ENCODE results near the gene ILK.

Gene ILK

GRCh38 chr11:6607190-6607795 lies 3.7 kb downstream of the ILK start:
- DNase-seq: no peak

DNA sequence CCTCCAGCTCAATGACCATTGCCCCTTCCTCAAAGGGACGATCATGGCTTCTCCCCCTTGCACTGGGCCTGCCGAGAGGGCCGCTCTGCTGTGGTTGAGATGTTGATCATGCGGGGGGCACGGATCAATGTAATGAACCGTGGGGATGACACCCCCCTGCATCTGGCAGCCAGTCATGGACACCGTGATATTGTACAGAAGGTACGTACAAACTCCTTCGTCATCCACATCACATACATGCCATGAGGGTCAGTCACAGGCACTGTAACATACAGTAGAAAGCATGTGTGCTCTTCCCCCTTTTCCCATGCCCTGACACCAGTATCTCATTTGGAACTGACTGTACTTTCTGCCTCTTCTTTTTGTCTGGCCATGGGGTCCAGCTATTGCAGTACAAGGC lies 4.4 kb downstream of the ILK start:
- DNase-seq: no peak

GRCh38 chr11:6608726-6609501 lies 5.3 kb downstream of the ILK start:
- DNase-seq: no peak

DNA sequence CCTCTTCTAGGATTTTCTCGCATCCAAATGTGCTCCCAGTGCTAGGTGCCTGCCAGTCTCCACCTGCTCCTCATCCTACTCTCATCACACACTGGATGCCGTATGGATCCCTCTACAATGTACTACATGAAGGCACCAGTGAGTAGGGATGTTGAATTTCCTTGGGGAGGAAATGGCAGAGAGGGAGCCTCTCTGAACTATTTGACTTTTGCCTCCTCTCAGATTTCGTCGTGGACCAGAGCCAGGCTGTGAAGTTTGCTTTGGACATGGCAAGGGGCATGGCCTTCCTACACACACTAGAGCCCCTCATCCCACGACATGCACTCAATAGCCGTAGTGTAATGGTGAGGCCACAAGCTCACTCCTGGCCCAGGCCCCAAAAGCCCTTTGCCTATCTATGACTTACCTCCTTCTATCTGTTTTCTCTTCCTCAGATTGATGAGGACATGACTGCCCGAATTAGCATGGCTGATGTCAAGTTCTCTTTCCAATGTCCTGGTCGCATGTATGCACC lies 6.0 kb downstream of the ILK start:
- no peak for DNase-seq

DNA sequence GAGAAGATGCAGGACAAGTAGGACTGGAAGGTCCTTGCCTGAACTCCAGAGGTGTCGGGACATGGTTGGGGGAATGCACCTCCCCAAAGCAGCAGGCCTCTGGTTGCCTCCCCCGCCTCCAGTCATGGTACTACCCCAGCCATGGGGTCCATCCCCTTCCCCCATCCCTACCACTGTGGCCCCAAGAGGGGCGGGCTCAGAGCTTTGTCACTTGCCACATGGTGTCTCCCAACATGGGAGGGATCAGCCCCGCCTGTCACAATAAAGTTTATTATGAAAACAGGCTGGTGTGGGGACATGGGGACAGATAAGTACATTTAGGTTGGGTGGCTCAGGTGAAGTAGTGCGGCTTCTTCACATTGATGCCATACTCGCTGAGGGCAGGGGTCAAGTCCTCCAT lies 7.0 kb downstream of the ILK start:
- DNase-seq: no peak

- no peak for DNase-seq
These were observed 7.8 kb downstream of the ILK start for GRCh38 chr11:6611092-6611962.

GRCh38 chr11:6611963-6612212 lies 8.3 kb downstream of the ILK start:
- no peak for DNase-seq

DNA sequence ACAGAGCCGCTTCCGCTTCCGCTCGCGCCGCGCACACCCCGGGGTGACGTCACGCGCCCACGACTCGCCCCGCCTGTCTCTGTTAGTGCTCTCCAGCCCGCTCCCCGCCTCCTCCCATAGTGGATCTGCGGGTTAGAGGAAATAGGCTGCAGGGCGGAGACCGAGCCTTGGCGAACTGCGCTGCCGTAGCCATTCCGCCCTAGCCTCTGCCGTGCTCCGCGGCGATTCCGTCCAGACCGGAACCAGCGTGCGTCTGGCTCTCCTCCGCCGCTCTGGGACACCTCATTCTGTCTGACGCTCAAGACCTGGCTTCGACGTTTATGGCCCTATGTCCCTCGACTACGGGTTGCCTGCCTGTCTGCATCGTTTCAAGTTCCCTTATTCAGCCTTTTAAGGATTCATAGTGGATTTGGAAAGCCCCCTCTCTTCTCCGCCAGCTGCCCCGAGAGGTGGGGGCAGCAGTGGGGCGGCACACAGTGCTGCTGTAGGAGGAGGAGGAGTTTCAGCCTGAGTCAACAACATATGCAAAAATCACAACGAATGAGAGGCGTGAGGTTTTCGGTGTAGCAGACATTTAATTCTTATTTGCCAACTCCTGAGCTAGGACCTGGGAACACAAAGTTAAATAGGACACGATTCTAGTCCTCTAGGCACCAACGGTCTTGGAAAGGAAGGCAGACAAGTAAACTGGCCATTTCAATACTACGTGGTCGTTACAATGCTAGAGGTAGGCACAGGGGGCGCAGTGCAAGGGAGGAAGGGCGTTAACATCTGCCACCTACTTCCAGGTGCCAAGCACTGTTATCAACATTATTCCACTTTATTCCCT lies 8.9 kb downstream of the ILK start, which contains the start of gene TAF10:
Gene TAF10, minus strand, starts transcription at position 4 of the 829 bp plus-strand sequence. CDS start 27 bp downstream, outside the sequence.
- peak; percentile 89 for DNase-seq

DNA sequence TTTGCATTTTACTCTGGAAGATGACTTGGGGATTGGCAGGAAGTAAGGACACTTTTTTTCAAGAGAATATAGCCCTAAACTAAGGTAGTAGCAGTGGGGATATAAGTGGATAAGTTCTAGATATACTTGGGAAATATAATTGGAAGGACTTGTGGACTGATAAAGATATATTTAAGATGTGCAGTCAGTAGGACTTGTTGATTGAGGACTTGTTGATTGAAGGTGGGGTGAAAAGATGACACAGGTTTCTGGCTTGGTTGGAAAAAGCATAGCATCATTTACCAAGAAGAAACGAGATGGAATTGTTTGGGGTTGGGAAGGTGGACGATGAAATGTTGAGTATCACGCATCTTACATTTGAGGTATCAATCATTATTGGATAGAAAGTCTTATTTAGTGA lies 9.9 kb downstream of the ILK start:
- no peak for DNase-seq

- DNase-seq: no peak
These were observed 10.9 kb downstream of the ILK start for GRCh38 chr11:6614446-6614845.

DNA sequence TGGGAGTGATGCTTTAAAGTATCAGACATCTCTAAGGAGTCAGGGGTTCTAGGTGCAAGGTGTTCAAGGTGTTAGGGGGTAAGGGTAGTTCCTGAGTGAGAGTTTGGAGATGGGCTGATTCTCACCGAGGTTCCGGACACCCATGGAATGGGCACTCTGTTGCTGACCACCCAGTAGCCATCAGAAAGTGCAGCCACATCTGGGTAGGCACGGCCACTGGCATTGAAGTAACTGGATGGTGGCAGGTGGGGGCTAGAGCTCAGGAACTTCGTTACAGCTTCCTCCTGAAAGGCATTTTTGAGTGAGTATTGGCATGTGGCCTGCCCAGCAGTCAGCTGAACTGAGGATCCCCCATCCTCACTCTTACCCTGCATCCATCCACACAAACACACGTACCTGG lies 11.5 kb downstream of the ILK start:
- DNase-seq: no peak

DNA sequence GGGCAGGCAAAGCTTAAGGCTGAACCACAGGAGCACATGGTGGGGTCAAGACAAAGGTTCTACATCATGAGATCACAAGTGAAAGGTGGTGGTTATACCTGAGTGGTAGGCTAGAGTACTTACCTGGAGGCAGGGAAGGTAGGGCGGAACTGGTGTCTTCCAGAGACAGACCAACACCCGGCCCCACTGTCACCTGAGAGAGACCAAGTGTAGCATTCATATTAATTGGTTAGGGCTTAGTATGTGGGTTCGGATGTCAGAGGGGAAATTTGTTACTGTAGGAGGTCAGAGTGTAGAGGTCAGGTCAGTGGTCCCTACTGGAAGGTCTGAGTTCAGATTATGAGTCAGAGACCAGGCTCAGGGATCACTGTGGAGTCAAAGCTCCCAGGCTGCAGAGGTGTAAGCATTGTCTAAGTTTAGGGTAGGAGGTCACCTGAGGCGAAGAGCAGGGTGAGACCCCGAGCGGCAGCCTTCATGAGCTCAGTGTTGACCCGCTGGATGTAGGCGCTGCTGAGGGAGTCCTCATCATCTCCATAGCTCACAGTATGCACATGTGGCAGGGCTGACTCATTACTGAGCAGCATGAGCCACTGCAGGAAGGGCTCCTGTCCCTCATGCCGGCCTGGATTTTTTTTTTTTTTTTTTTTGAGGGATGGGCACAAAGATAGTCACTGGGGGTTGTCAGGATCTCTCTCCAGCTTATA lies 12.5 kb downstream of the ILK start:
- DNase-seq: no peak

DNA sequence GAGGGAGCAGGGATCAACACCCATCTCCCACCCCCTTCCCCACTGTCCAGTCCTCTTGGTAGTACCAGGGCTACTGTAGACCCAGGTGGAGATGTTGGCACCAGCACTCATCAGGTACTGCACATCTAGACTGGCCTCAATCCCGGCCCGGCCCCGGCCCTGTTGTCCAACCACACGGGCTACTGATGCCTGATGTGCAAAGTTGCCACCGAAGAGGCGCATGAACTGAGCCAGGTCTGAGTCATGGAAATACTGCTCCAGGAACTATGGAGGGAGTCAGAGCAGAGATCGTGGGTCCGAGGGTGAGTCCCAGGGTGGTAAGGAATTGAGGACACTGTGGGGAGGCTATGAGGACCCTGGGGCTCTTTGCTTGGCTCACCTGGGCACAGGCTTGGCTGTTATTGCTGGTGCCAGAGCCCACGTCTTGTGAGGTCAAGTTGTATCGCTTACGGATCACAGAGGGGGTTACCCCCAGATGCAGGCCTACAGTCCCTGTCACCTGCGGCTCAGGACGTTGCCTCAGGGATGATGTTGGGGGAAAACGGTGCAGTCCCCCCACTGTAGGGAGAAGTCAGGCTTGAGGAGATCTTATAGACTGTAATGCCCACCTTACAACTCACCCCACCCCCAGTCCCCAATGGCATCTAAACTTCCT lies 13.1 kb downstream of the ILK start:
- no peak for DNase-seq

GRCh38 chr11:6617315-6617781 lies 13.8 kb downstream of the ILK start:
- no peak for DNase-seq

DNA sequence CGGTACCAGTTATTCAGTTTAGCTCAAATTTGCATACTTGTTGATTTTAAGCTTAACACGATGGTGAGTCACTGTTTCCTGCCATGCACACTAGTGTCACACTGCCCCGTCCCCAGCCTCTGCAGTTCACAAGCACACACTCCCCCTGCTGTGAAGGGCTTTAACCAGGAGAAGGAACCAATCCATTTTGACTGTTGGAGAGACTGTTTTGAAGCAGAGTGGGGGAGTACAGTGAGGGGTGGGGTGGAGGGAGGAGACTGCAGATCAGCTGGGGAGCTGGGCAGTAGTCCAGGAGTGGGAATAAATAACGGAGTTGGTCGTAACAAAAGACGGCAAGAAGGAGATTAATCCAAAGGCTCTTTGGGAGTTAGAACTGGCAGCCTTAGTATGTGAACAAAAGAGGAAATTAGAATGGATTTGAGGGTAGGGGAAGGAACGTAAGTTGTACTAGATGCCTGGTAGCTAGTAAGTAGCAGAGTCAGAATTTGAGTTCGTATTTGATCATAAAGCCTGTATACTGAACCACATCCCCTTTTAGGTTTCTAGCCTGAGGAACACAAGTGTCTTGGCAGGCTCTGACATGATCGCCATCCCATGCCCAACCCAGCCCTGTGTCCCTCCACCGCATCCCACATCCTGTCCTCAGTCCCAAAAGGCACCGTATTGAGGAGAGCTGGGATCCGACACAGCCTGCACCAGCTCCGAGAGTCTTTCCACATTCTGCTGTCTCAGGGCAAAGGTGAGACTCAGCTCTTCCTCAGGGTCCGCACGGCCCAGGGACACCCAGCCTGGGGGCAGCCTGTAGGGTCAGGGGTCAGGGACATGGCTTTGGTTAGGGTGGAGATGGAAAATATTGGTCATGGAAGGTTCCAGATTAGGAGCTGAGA lies 14.8 kb downstream of the ILK start:
- peak; percentile 69 for DNase-seq

- DNase-seq: peak; percentile 84
These were observed 15.6 kb downstream of the ILK start, which contains the start of gene TPP1 for GRCh38 chr11:6619004-6619745. TPP1 (minus strand) TSS chr11:6619422; CDS start chr11:6619400, 22 bp downstream.

DNA sequence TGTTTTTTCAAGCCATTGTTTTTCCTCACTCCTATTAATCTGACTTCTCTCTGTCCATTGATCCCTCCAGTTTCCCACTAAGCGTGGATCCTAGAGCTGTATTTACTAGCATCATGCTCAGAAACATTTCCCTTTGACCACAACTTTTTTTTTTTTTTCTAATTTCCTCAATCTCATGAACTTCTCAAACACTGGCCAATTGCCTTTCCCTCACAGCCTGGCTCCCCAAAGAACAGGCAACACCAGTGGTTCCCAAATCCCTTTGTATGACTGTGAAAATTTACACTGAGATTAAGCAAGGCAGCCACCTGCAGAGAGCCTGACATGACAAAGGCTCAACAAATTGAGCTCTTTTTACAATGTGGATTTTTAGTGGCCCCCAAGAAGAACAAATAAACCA lies 17.1 kb downstream of the ILK start:
- DNase-seq: no peak

DNA sequence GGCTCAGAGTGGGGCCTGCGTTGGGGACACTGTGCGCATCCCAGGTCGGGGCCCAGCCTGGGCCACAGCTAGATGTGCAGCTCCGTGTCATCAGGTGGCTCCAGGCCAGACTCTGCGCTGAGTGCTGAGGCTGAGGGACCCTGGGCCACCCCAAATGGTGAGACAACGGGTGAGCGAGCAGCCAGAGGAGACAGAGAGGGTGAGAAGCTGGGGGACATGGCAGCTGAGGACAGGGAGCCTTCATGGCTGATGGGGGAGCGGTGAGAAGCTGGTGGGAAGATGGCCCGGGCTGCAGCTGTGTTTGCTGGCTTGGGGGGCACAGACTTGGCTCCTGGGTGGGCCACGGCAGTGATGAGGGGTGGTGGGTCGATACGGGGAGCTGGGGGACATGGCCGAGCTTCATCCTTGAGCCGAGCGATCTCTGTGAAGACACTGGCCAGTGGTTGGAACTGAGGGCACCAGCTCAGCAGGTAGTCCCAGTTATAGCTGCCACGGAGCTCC lies 18.2 kb downstream of the ILK start:
- no peak for DNase-seq

Measured in stimulated activated naive CD4-positive, alpha-beta T cell treated with Interleukin-2 at 50 U/mL for 16 hours (primary cell).